Cardiac muscle cell (in vitro differentiated cells and primary cell): ENCODE results near the gene PAX6. TPM values are rescaled to one million over a fixed set of nuclear protein-coding genes. Genes with fewer than 3 reads are reported as not detected.

Experiments used
- DNase-seq, 2 donors: peaks; one replicate each; pipeline versions ENCODE4 v3.0.0 to v3.0.0-alpha.2; 2010 to 2017; ENCODE audit warnings: low read depth in 1 of 2, low spot score in 1 of 2
- H3K27ac ChIP-seq: fragments of 200-600 bp; sonication (generic); 2 replicates; pipeline ENCODE4 v1.5.1; 2016
- H3K27me3 ChIP-seq: fragments of 200-600 bp; sonication (generic); 2 replicates; pipeline ENCODE4 v1.6.0; 2016; ENCODE audit warnings: control low read depth
- H3K36me3 ChIP-seq: fragments of 200-600 bp; sonication (generic); 2 replicates; pipeline ENCODE4 v1.5.1; 2016; ENCODE audit warnings: control low read depth
- H3K4me1 ChIP-seq: fragments of 200-600 bp; sonication (generic); 2 replicates; pipeline ENCODE4 v1.8.1; 2017; ENCODE audit warnings: low read depth, mild to moderate bottlenecking, mixed run types
- H3K4me3 ChIP-seq: fragments of 200-600 bp; sonication (generic); 2 replicates; pipeline ENCODE4 v1.5.1; 2016; ENCODE audit warnings: mild to moderate bottlenecking
- H3K9me3 ChIP-seq: fragments of 200-600 bp; sonication (generic); 2 replicates; pipeline ENCODE4 v1.5.1; 2017; ENCODE audit warnings: low read depth, mild to moderate bottlenecking, control low read depth
- CTCF ChIP-seq: IDR thresholded peaks from 2 replicates; pipeline ENCODE4 v1.5.1; 2012; ENCODE audit warnings: low read depth, mild to moderate bottlenecking, low read length
- polyA plus RNA-seq: library from polyadenylated mRNA; unstranded; fragments of >200 nt; fragmentation: Nextera tagmentation; extraction: Ambion mirVana; gene quantifications from 2 replicates; pipeline ENCODE4 v1.2.1, GENCODE V29; 2016
- total RNA-seq: library from RNA; depleted of rRNA; stranded (reverse); fragments of >200 nt; gene quantifications from 2 replicates; pipeline ENCODE4 v1.2.3, GENCODE V29; 2016

The PAX6 gene
- total and polyA plus RNA-seq, 2 experiments from 2014 or later, result 0.56 to 1.1 TPM

- peaks cover 89% of the 10 kb centered on the region for H3K27me3 ChIP-seq
- no peak for DNase-seq
- H3K4me1 ChIP-seq, result no peaks in the 10 kb centered on the region
- no peaks in the 10 kb centered on the region for H3K36me3 ChIP-seq
- no peak for TF ChIP-seq CTCF
- no peak overlapping the region for H3K4me3 ChIP-seq
- no peaks in the 10 kb centered on the region for H3K9me3 ChIP-seq
- no peak overlapping the region for H3K27ac ChIP-seq
These were observed 28.9 kb downstream of the PAX6 start for GRCh38 chr11:31782257-31782656.

GRCh38 chr11:31780480-31780971 lies 30.6 kb downstream of the PAX6 start:
- TF ChIP-seq CTCF, result no peak
- DNase-seq, result no peak
- H3K36me3 ChIP-seq, result no peaks in the 10 kb centered on the region
- no peaks in the 10 kb centered on the region for H3K9me3 ChIP-seq
- no peak overlapping the region for H3K4me3 ChIP-seq
- no peak overlapping the region for H3K27ac ChIP-seq
- H3K4me1 ChIP-seq, result no peaks in the 10 kb centered on the region
- H3K27me3 ChIP-seq, result peaks cover 74% of the 10 kb centered on the region

GRCh38 chr11:31780078-31780477 lies 31.0 kb downstream of the PAX6 start:
- Histone ChIP-seq H3K9me3 (no peaks in the 10 kb centered on the region), H3K4me3 (no peak overlapping the region), H3K4me1 (no peaks in the 10 kb centered on the region), H3K27me3 (peaks cover 73% of the 10 kb centered on the region), H3K27ac (no peak overlapping the region), H3K36me3 (no peaks in the 10 kb centered on the region)
- no peak for TF ChIP-seq CTCF
- DNase-seq, result no peak

- TF ChIP-seq CTCF, result no peak
- no peak for DNase-seq
These were observed 31.7 kb downstream of the PAX6 start for GRCh38 chr11:31779374-31779791.

GRCh38 chr11:31772412-31772811 lies 38.7 kb downstream of the PAX6 start:
- Histone ChIP-seq H3K36me3 (no peaks in the 10 kb centered on the region), H3K27ac (no peak overlapping the region), H3K4me3 (no peak overlapping the region), H3K27me3 (peaks cover 84% of the 10 kb centered on the region), H3K9me3 (no peaks in the 10 kb centered on the region), H3K4me1 (no peaks in the 10 kb centered on the region)
- no peak for TF ChIP-seq CTCF
- no peak for DNase-seq

More at GRCh38 chr11:31779374-31779791, 31.7 kb downstream of the PAX6 start:
- Histone ChIP-seq H3K4me1 (no peaks in the 10 kb centered on the region), H3K4me3 (no peak overlapping the region), H3K27me3 (peaks cover 75% of the 10 kb centered on the region), H3K9me3 (no peaks in the 10 kb centered on the region), H3K36me3 (no peaks in the 10 kb centered on the region), H3K27ac (no peak overlapping the region)
